Kidney epithelial cell (primary cell): Measurements from ENCODE around the gene FRMPD2. TPM values are rescaled to one million over a fixed set of nuclear protein-coding genes. Genes with fewer than 3 reads are reported as not detected.

Experiments
- DNase-seq: peaks from one replicate; pipeline ENCODE4 v3.0.0-alpha.2; 2010; ENCODE audit warnings: low read depth
- H3K27me3 ChIP-seq: 2 replicates; pipeline ENCODE4 v1.6.0; 2011; ENCODE audit warnings: low read length; ENCODE audit not compliant: control insufficient read depth, insufficient read depth
- H3K36me3 ChIP-seq: 2 replicates; pipeline ENCODE4 v1.5.1; 2011; ENCODE audit warnings: low read length; ENCODE audit not compliant: control insufficient read depth, insufficient read depth
- H3K4me3 ChIP-seq: 2 replicates; pipeline ENCODE4 v1.5.1; 2011; ENCODE audit warnings: low read depth, mild to moderate bottlenecking, control low read depth, low read length
- total RNA-seq: library from RNA; depleted of rRNA; stranded (reverse); fragments of >200 nt; gene quantifications from 2 replicates; pipeline ENCODE4 v1.2.3, GENCODE V29; 2015
- TF ChIP-seq, protein P1 (sequence below): IDR thresholded peaks from 2 replicates; pipeline ENCODE4 v1.5.1; 2011; ENCODE audit warnings: mild to moderate bottlenecking, moderate library complexity, low read length, control low read depth, inconsistent platforms; ENCODE audit not compliant: insufficient read depth, poor library complexity, severe bottlenecking

The FRMPD2 gene
- total RNA-seq, 1 donor from 2014 or later: 0.42 TPM

DNA sequence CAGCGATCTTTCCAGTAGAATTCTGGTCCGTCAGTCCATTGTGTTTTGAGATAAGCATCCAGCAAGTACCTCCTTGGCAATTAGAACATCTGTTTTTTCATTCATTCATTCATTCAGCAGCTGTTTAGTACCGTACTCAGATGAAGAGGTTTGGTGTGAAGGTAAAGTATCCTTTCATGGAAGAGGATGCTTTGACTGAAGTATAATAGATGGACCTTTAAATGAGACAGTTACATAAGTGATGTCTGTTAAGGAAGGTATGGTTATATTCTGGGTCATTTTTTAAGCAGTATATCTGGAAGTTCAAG is 33.2 kb upstream of the FRMPD2 start:
- peak overlapping the region; percentile 77 for H3K4me3 ChIP-seq
- TF ChIP-seq, protein P1, sequence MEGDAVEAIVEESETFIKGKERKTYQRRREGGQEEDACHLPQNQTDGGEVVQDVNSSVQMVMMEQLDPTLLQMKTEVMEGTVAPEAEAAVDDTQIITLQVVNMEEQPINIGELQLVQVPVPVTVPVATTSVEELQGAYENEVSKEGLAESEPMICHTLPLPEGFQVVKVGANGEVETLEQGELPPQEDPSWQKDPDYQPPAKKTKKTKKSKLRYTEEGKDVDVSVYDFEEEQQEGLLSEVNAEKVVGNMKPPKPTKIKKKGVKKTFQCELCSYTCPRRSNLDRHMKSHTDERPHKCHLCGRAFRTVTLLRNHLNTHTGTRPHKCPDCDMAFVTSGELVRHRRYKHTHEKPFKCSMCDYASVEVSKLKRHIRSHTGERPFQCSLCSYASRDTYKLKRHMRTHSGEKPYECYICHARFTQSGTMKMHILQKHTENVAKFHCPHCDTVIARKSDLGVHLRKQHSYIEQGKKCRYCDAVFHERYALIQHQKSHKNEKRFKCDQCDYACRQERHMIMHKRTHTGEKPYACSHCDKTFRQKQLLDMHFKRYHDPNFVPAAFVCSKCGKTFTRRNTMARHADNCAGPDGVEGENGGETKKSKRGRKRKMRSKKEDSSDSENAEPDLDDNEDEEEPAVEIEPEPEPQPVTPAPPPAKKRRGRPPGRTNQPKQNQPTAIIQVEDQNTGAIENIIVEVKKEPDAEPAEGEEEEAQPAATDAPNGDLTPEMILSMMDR: no peak
- no peaks in the 10 kb centered on the region for H3K36me3 ChIP-seq

DNA sequence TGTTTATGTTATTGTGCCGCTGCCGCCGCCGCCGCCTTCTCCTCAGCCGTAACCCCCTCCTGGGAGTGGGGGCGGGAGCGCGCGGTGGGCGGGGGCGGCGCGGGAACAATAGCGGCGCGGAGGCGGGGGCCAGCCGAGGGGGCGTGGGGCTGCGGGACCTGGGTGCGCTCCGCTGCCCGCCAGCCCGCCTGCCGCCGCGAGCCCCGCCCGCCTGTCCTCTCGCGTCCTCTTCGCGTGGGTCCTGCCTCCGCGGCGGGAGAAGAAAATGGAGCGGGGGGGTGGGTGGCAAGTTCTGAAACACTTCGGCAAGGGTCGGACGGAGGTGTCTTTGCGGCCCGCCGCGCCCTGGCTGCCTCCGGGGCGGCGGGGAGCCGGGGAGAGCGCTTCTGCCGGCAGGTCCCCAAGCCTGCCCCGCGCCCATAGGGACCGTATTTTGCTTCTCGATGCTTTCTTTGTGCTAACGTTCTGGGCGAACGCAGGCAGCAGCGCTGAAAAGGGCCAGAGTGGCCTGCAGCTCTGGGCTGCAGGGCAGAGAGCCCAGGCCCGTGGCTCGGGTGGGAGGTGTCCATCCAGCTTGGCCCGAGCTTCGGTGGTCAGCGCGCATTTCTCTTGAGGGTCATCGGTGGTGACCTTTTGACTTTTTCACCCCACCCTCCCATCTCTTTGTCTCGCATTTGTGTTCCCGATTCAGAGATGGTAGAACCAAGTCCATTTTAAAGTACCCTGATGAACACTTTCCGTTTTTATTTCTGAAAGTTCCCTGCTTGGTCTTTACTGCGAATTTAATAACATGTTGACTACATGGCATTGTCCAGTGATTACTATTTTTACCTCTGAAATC is 32.6 kb upstream of the FRMPD2 start:
- TF ChIP-seq, protein P1: no peak
- no peaks in the 10 kb centered on the region for H3K27me3 ChIP-seq
- H3K36me3 ChIP-seq: no peaks in the 10 kb centered on the region
- peak overlapping the region; percentile 77 for H3K4me3 ChIP-seq
- no peak for DNase-seq

More for the DNA sequence above, 33.2 kb upstream of the FRMPD2 start:
- H3K27me3 ChIP-seq: no peaks in the 10 kb centered on the region
- DNase-seq: no peak

DNA sequence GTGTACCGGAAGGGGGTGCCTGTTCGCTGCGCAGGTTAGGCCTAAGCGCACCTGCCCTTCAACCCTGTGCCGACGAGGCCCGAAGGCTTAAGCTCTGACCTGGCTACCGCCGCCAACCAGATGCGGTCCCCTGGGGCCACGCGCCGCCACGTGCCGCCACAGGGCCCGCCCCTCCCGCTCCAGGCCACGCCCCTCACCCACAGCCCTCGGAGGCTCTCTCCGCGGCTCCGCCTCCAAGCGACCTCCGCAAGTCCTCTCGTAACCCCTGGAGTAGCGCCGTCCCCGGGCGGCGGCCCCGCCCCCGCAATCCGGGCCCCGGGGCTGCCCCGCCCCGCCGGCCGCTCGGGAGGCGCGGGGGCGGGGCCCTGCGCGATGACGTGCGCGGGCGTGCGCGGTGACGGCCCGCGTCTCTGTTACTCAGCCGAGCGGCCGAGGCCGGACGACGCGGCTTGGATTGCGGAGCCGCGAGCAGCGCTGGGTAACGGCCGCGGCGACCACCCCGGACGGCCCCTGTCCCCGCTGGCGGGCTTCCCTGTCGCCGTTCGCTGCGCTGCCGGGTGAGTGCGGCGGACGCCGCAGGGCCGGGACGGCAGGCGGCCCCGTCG is 31.9 kb upstream of the FRMPD2 start, which contains the start of gene MAPK8:
MAPK8 (plus strand) TSS at position 413 of the 605 bp plus-strand sequence. CDS start 94,984 bp downstream, outside the sequence.
- Histone ChIP-seq H3K36me3 (no peaks in the 10 kb centered on the region), H3K4me3 (peak within 1 kb of the TSS; percentile 77), H3K27me3 (no peaks in the 10 kb centered on the region)
- TF ChIP-seq, protein P1: no peak
- peak; percentile 51 for DNase-seq

DNA sequence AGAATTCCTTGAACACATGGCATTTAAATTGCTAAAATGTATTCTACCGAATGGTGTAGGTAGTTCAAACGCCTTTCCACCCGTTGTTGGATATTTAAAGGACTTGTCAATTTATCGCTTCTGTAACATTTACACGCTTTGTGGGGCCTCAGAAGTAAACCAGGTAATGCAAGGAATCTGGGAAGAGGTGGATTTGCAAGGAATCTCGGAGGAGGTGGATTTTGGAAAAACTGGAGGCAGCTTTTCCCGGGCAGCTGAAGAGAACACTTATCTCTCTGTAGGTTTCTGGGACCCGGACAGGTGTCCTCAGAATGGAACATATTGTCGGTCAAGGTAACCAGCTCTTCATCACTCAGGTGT is 31.4 kb upstream of the FRMPD2 start:
- TF ChIP-seq, protein P1: no peak
- peak overlapping the region; percentile 37 for H3K4me3 ChIP-seq
- no peak for DNase-seq
- no peaks in the 10 kb centered on the region for H3K36me3 ChIP-seq
- H3K27me3 ChIP-seq: no peaks in the 10 kb centered on the region

DNA sequence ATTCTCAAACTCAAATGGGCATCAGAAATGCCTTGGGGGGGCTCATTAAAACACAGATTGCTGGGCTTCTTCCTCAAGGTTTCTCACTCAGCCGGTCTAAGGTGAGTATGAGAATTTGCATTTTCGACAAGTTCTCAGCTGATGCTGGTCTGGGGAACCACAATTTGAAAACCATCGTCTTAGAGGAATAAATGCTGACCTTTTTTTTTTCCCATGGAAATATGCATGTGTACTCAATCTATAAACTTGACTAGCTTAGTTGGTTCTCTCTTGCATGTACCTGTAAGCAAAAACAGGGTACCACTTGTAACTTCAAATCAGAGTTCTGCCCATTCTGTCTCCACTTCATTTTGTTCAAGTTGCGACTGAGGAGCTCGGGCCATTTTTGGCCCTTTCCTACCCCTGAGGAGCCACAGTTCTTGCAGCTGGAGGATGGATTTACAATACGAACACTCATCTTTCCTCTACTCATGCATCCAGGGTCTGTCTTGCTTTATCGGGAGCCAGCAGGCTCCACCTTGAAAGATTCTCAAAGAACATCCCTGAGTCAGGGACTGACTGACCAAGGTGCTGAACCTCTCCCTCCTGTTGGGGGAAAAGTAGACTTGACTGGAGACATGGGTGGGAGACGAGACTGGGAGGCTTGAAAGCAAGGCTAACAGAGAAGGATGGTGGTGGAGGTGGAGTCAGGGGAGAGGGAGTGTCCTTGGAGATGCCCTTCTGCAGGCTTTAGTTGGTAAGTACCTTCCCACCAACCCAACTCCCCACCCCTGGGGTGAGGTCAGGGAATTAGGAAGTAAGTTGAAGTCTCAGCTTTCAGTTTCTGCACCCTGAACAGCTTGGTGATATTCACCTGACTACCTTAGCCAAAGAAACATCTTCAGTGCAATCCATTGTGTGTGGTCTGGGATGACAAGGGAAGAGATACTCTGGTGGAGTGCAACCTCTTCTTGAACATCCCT is 28.3 kb upstream of the FRMPD2 start:
- TF ChIP-seq, protein P1: no peak
- H3K4me3 ChIP-seq: no peak overlapping the region
- no peaks in the 10 kb centered on the region for H3K27me3 ChIP-seq
- no peak for DNase-seq
- no peaks in the 10 kb centered on the region for H3K36me3 ChIP-seq
